Lung (tissue), 12 donors: ENCODE data around the gene DMRT2. TPM values are rescaled to one million over a fixed set of nuclear protein-coding genes. Genes with fewer than 3 reads are reported as not detected.

Source experiments
- ATAC-seq: fragments of 200-7000 bp; cut with Tn5 transposase; one replicate; pipeline ENCODE4 v1.9.1; 2020; ENCODE audit warnings: moderate number of reproducible peaks; ENCODE audit not compliant: insufficient read depth, low FRiP score
- DNase-seq, 3 donors: peaks; one replicate each; pipeline ENCODE4 v3.0.0-alpha.2; 2013 to 2017
- H3K27ac ChIP-seq, 2 donors: one replicate each; pipeline ENCODE4 v1.5.1; 2013; ENCODE audit warnings: mild to moderate bottlenecking in 2 of 2, moderate library complexity in 2 of 2, control low read depth in 1 of 2, inconsistent platforms in 1 of 2, low read depth in 1 of 2, low read length in 1 of 2
- H3K27me3 ChIP-seq, 3 donors: one replicate each; pipeline ENCODE4 v1.5.1; 2013; ENCODE audit warnings: low read length in 2 of 3; ENCODE audit not compliant: control insufficient read depth in 3 of 3, insufficient read depth in 3 of 3
- H3K36me3 ChIP-seq, 4 donors: one replicate each; pipeline ENCODE4 v1.5.1; 2013; ENCODE audit warnings: low read length in 4 of 4, mild to moderate bottlenecking in 1 of 4, moderate library complexity in 1 of 4; ENCODE audit not compliant: control insufficient read depth in 4 of 4, insufficient read depth in 4 of 4
- H3K4me1 ChIP-seq, 5 donors: one replicate each; pipeline ENCODE4 v1.5.1; 2013; ENCODE audit warnings: low read length in 5 of 5, mild to moderate bottlenecking in 2 of 5, moderate library complexity in 1 of 5; ENCODE audit not compliant: control insufficient read depth in 5 of 5, insufficient read depth in 5 of 5
- H3K4me3 ChIP-seq: one replicate; pipeline ENCODE4 v1.5.1; 2013; ENCODE audit warnings: mild to moderate bottlenecking, control low read depth, moderate library complexity
- H3K9ac ChIP-seq, 2 donors: one replicate each; pipeline ENCODE4 v1.5.1; 2013; ENCODE audit warnings: low read length in 2 of 2, control low read depth in 1 of 2; ENCODE audit not compliant: insufficient read depth in 1 of 2
- H3K9me3 ChIP-seq, 4 donors: one replicate each; pipeline ENCODE4 v1.5.1; 2013; ENCODE audit warnings: low read length in 3 of 4, mild to moderate bottlenecking in 1 of 4, moderate library complexity in 1 of 4; ENCODE audit not compliant: control insufficient read depth in 4 of 4, insufficient read depth in 3 of 4
- WGBS, 2 donors: extraction: QIAGEN DNeasy Blood & Tissue Kit; methylation state at CpG; one replicate each; pipeline ENCODE4 v1.1.7; 2013; 5-methylcytosine and 5-hydroxymethylcytosine counted together
- polyA plus RNA-seq, 2 donors: library from polyadenylated mRNA; stranded (reverse); fragments of 200-250 nt; gene quantifications; one replicate each; pipeline ENCODE4 v1.2.1, GENCODE V29; 2013
- total RNA-seq, 2 donors: library from RNA; depleted of rRNA in 1 of 2; stranded (reverse); fragments of >200 nt in 1 of 2; gene quantifications; one replicate each; pipeline ENCODE4 v1.2.1, GENCODE V29; 2014 to 2021
- TF ChIP-seq, protein P1 (sequence below): IDR thresholded peaks from 2 replicates; pipeline ENCODE4 v1.5.1; 2012; ENCODE audit warnings: mild to moderate bottlenecking; ENCODE audit errors: control extremely low read depth, extremely low read depth
- donor health status: control.
- donor health status: control.
- donor health status: Bipolar disorder and iron deficiency.
- donor health status: healthy.
- donor health status: DM: yes; HTN: yes; CAD: no.

DMRT2 gene
- total and polyA plus RNA-seq, 4 donors: 0.52 to 1.7 (median 0.80) TPM

DNA sequence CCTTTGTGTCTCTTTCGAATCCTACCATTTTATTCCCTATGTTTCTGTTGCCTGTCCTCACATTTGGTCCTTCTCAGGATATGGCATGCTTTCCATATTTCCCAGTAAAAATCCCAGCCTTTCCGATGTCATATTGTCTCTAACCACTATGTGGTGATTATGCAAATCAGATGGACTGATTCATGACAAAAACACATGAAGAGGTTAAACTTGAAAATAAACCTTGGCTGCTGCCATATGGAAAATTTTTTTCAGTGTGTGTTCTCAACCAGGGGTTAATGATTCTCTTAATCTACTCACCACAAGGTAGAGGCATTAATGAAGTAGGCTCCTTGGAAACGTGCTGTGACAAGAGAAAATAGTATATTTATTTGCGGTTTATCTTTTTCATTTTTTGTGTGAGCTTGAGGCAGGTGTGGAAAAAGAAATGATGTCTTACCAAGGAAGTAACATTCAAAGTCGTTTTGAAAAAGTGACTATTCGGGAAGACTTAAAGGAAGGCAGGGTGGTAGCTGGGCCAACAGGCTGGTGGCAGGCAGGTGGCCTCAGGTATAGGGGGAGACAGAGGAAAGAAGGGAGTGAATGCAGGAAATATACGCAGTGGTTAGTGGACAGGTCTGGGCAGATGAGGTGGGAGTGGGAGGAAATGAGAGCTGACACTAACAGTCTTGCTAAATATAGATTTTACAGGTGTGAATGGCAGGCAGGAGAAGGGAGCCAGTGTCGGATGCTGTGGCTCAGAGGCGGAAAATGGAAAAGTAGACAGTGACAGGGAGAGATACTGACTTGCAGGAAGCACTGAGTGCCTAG, 46.2 kb downstream of the DMRT2 start:
- no peak for ATAC-seq
- H3K27ac ChIP-seq: no peak overlapping the region
- 80 to 82% methylated on average over 9 of the region's 9 CpGs for WGBS, 2 donors

DNA sequence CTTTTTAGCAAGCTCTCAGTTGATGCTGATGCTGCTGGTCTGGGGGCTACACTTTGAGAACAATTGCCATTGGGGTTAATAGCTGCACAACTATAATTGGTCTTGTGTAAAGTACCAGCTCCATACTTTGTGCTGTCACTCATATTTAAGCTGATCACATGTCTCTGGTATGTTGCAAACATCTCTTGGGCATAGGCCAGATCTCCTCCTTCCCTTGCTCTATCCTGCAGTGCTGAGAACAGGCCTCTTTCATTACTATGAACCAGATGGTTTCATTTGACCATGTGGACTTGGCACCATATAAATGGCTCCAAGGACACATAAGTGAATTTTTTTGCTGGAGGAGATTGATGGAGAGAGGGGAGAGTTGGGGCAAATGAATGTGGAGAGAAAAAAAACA, 48.4 kb downstream of the DMRT2 start:
- DNase-seq (peak in 2 of 3 donors; percentile 6 to 29), ATAC-seq (no peak)
- Histone ChIP-seq H3K4me3 (no peak overlapping the region), H3K4me1 (no peaks in the 10 kb centered on the region), H3K27ac (no peak overlapping the region), H3K27me3 (peaks cover 3 to 8% (median 4%) of the 10 kb centered on the region in 3 donors), H3K36me3 (no peaks in the 10 kb centered on the region), H3K9me3 (no peaks in the 10 kb centered on the region), H3K9ac (no peak overlapping the region)
- TF ChIP-seq, protein P1, sequence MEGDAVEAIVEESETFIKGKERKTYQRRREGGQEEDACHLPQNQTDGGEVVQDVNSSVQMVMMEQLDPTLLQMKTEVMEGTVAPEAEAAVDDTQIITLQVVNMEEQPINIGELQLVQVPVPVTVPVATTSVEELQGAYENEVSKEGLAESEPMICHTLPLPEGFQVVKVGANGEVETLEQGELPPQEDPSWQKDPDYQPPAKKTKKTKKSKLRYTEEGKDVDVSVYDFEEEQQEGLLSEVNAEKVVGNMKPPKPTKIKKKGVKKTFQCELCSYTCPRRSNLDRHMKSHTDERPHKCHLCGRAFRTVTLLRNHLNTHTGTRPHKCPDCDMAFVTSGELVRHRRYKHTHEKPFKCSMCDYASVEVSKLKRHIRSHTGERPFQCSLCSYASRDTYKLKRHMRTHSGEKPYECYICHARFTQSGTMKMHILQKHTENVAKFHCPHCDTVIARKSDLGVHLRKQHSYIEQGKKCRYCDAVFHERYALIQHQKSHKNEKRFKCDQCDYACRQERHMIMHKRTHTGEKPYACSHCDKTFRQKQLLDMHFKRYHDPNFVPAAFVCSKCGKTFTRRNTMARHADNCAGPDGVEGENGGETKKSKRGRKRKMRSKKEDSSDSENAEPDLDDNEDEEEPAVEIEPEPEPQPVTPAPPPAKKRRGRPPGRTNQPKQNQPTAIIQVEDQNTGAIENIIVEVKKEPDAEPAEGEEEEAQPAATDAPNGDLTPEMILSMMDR: no peak

More for the DNA sequence above, 46.2 kb downstream of the DMRT2 start:
- H3K9ac ChIP-seq: no peak overlapping the region
- no peaks in the 10 kb centered on the region for H3K36me3 ChIP-seq
- no peak overlapping the region for H3K4me3 ChIP-seq
- H3K4me1 ChIP-seq: no peaks in the 10 kb centered on the region
- TF ChIP-seq, protein P1: no peak
- no peaks in the 10 kb centered on the region for H3K9me3 ChIP-seq
- no peak for DNase-seq
- peaks cover 0 to 6% (median 4%) of the 10 kb centered on the region in 3 donors for H3K27me3 ChIP-seq

DNA sequence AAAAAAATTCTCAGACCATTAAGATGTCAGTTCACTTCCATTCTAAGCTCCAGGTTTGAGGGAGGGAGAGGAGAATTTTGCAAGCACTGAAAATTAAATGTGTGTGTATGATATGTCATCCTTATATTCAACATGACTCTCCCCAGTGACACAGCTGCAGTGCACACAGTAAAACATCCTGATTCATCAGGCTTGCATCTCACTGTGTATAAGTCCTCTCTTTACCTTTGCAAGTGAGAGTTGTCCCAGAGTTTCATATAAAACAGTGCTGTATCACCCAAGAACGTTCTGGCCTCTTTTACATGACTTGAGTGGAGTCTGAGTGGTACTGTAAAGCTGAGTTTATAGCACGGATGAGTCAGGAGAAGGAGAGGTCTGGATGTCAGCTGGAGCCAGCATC, 50.0 kb downstream of the DMRT2 start:
- no peak for DNase-seq
- no peak overlapping the region for H3K27ac ChIP-seq
- WGBS, 2 donors: 59 to 70% methylated on average over 2 of the region's 2 CpGs
- no peaks in the 10 kb centered on the region for H3K36me3 ChIP-seq
- no peak overlapping the region for H3K9ac ChIP-seq
- H3K4me1 ChIP-seq: no peaks in the 10 kb centered on the region
- ATAC-seq: no peak
- H3K9me3 ChIP-seq: no peaks in the 10 kb centered on the region
- no peak overlapping the region for H3K4me3 ChIP-seq
- peaks cover 3 to 8% (median 4%) of the 10 kb centered on the region in 3 donors for H3K27me3 ChIP-seq
- TF ChIP-seq, protein P1: no peak
